ENCODE data around the gene JPH2.

DNA sequence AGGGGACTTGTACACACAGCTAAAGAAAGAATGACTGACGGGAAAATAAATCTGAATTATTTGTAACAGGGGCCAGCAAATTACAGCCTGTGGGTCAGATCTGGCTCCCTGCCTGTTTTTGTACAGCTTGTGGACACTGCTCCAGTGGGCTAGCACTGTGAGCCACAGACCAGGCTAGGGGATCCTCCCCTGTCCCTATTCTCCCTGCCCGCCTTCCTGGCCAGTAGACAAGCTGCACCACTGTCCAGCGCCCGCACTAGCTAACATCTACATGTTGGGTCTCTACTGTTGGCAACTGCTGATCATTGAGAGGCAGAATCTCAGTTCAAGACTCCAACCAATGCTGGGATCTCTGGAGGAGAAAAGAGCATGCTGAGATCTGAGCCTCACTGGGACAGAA lies 12.9 kb upstream of the JPH2 start:
- TF ChIP-seq EZH2 (IDR thresholded peaks at IDR 0.05; ENCODE audit: insufficient read depth, low read length) (no peak), CTCF (IDR thresholded peaks at IDR 0.05; ENCODE audit: insufficient read depth, low read depth, low read length) (no peak)
